HG03457 (cell line): Measurements from ENCODE around the gene COG5.

Experiments used
- ATAC-seq: cut with Tn5 transposase; IDR thresholded peaks from one replicate; pipeline ENCODE4 v1.9.1; 2021; ENCODE audit warnings: moderate number of reproducible peaks; ENCODE audit not compliant: unreplicated experiment

Gene COG5

GRCh38 chr7:107396081-107396480 lies 167.6 kb downstream of the COG5 start:
- ATAC-seq: no peak

GRCh38 chr7:107394831-107395230 lies 168.9 kb downstream of the COG5 start:
- ATAC-seq: no peak

- no peak for ATAC-seq
Observed at GRCh38 chr7:107394276-107394675, 169.4 kb downstream of the COG5 start.

- no peak for ATAC-seq
Observed at GRCh38 chr7:107392830-107393229, 170.9 kb downstream of the COG5 start.

- ATAC-seq: no peak
Observed at GRCh38 chr7:107390916-107391315, 172.8 kb downstream of the COG5 start.

GRCh38 chr7:107388604-107389003 lies 175.1 kb downstream of the COG5 start:
- no peak for ATAC-seq

- ATAC-seq: no peak
Observed at GRCh38 chr7:107387573-107388219, 176.0 kb downstream of the COG5 start.

GRCh38 chr7:107387128-107387527 lies 176.6 kb downstream of the COG5 start:
- ATAC-seq: no peak

- no peak for ATAC-seq
Observed at GRCh38 chr7:107386548-107387102, 177.1 kb downstream of the COG5 start.

GRCh38 chr7:107384025-107384424 lies 179.7 kb downstream of the COG5 start:
- no peak for ATAC-seq

GRCh38 chr7:107383203-107383602 lies 180.5 kb downstream of the COG5 start:
- ATAC-seq: no peak

GRCh38 chr7:107381453-107381852 lies 182.3 kb downstream of the COG5 start:
- no peak for ATAC-seq

- no peak for ATAC-seq
Observed at GRCh38 chr7:107373354-107373753, 190.4 kb downstream of the COG5 start.

GRCh38 chr7:107372298-107372697 lies 191.4 kb downstream of the COG5 start:
- no peak for ATAC-seq

- no peak for ATAC-seq
Observed at GRCh38 chr7:107370816-107371215, 192.9 kb downstream of the COG5 start.

- ATAC-seq: no peak
Observed at GRCh38 chr7:107364787-107365186, 198.9 kb downstream of the COG5 start.

GRCh38 chr7:107359520-107360316 lies 204.0 kb downstream of the COG5 start:
- ATAC-seq: no peak

- ATAC-seq: no peak
Observed at GRCh38 chr7:107355616-107356015, 208.1 kb downstream of the COG5 start.

- no peak for ATAC-seq
Observed at GRCh38 chr7:107354640-107355039, 209.1 kb downstream of the COG5 start.

- ATAC-seq: no peak
Observed at GRCh38 chr7:107353701-107354100, 210.0 kb downstream of the COG5 start.

GRCh38 chr7:107345898-107346297 lies 217.8 kb downstream of the COG5 start:
- ATAC-seq: no peak

- no peak for ATAC-seq
Observed at GRCh38 chr7:107344799-107345198, 218.9 kb downstream of the COG5 start.
